ENCODE measurements around the gene ZFYVE21.

The ZFYVE21 gene

DNA sequence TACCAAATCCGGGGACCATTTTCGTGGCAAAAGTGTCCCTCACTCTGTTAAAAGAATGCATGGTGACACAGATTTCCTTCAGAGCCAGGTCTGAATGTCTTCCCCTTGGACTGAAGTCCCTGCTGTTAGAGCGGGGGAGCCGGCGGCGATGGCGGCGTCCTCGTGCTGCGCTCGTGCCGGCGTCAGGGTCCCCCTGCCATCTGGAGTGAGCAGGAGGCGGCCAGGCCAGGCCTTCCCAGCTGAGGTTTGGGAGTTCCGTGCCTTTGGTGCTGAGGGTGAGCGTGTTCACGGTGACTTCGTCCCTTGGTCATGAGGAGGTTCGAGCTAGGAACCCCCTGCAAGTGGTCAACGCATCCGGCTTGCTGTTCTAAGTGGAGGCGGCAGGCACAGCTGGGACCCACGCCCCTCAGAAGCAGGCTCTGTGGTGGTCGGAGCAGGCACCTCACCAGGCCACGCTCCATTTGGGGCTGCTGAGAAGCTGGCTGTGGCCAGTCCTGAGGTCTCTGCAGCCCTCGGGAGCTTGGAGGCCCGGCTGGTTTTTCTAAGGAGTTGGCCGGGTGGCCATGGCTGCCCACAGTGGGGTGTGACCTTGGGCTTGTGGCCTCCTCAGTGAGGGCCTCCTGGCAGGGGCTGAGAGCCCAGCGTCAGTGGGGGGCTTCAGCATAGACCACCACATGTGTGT lies 9.5 kb downstream of the ZFYVE21 start:
- no peak overlapping the region for H3K4me3 ChIP-seq (ENCODE audit: control insufficient read depth, low read depth, low read length)
- DNase-seq (ENCODE audit: low read depth): no peak
- TF ChIP-seq, protein P1, sequence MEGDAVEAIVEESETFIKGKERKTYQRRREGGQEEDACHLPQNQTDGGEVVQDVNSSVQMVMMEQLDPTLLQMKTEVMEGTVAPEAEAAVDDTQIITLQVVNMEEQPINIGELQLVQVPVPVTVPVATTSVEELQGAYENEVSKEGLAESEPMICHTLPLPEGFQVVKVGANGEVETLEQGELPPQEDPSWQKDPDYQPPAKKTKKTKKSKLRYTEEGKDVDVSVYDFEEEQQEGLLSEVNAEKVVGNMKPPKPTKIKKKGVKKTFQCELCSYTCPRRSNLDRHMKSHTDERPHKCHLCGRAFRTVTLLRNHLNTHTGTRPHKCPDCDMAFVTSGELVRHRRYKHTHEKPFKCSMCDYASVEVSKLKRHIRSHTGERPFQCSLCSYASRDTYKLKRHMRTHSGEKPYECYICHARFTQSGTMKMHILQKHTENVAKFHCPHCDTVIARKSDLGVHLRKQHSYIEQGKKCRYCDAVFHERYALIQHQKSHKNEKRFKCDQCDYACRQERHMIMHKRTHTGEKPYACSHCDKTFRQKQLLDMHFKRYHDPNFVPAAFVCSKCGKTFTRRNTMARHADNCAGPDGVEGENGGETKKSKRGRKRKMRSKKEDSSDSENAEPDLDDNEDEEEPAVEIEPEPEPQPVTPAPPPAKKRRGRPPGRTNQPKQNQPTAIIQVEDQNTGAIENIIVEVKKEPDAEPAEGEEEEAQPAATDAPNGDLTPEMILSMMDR (conservative IDR thresholded peaks at IDR 0.05; ENCODE audit: control insufficient read depth, insufficient read depth, low read depth, low read length): no peak

DNA sequence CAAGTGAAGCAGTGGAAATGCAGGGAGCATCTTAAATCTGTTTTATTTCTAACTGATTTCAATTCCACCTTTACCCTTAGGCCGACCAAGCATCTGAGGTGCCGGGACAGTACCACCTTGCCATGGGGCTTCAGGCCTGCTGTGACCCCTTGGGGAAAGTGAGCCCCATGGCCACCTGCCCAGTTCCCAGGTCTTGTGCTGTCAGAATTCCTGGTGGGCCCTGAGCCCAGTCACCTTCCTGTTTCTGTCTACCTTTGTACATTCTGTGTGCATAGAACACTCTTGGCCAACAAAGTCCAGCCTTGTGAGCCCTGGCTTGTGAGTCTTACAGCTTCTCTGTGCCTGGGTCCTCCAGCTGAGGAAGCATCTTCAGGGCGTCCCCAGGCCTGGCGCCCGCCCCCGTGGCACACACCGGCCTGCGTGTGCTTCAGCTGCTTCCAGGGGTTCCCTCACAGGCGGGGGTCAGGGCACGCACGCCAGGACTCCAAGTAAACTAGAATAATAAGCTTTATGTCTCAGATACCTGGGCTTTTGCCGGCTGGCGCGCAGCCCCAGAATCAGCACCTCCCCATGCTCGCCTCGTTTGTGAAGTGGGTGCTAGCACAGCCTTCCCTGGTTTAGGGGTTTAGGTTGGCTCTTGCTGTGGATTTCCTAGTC lies 10.3 kb downstream of the ZFYVE21 start:
- TF ChIP-seq, protein P1 (conservative IDR thresholded peaks at IDR 0.05; ENCODE audit: control insufficient read depth, insufficient read depth, low read depth, low read length): no peak
- no peak for DNase-seq (ENCODE audit: low read depth)
- H3K4me3 ChIP-seq (ENCODE audit: control insufficient read depth, low read depth, low read length): no peak overlapping the region

DNA sequence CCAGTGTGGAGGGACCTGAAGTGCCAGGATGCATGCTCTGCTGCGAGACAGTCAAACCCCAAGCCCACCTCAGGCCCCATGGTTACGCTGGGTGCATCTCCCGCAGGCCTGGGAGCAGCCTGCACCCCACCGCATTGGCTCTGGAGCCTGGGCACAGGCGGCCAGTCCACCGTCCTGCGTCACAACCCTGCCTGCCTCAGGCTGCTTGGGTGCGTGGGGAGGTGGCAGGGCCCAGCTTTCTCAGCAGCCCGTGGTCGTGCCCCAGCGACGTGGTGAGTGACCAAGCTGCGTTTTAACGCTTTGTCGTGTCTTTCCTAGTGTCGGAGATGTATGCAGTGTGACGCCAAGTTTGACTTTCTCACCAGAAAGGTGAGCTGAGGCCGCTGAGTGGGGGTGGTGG lies 10.9 kb downstream of the ZFYVE21 start:
- no peak for DNase-seq (ENCODE audit: low read depth)
- H3K4me3 ChIP-seq (ENCODE audit: control insufficient read depth, low read depth, low read length): no peak overlapping the region
- TF ChIP-seq, protein P1 (conservative IDR thresholded peaks at IDR 0.05; ENCODE audit: control insufficient read depth, insufficient read depth, low read depth, low read length): no peak

DNA sequence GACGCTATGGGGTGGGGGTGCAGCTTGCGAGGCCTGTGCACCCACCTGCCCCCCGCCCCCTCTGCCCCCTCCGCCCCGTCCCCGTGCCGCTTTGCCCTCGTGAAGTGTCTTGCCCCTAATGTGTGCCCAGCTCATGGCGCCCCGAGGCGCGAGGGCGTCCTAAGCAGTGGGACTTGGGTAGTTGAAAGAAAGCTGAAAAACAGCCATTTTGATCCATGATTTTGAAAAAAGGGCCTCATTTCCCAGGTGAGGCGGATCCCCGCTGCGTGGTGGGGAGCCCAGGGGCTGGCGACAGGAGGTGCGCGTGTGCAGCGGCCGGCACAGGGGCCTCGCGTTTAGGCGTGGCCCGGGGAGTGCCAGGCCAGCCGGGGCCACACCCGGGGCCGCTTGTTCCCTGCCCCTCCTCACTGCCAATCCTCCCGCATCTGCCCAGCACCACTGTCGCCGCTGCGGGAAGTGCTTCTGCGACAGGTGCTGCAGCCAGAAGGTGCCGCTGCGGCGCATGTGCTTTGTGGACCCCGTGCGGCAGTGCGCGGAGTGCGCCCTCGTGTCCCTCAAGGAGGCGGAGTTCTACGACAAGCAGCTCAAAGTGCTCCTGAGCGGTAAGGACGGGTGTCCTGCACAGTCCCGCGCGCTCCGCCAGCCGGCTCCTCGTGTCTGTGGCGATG lies 11.8 kb downstream of the ZFYVE21 start:
- H3K4me3 ChIP-seq (ENCODE audit: control insufficient read depth, low read depth, low read length): no peak overlapping the region
- DNase-seq (ENCODE audit: low read depth): no peak
- TF ChIP-seq, protein P1 (conservative IDR thresholded peaks at IDR 0.05; ENCODE audit: control insufficient read depth, insufficient read depth, low read depth, low read length): no peak

DNA sequence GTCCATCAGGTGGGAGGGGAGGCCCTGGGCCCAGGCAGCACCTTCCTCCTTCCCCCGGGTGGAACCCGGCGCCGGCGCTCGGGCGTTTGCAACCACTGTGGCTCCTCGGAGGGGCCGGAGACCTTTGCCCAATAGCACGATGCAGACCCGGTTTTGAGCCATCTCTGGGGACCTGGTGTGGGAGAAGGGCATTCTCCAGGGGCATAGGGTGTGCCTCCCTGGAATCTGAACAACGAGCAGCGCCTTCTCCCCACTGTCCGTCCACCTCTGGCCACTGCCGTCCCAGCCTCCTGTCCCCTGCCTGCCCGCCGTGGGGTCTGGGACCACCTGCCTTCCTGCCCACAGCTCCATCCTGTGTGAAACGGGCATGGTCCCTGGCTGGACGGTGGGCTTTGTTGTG lies 12.5 kb downstream of the ZFYVE21 start:
- DNase-seq (ENCODE audit: low read depth): no peak
- TF ChIP-seq, protein P1 (conservative IDR thresholded peaks at IDR 0.05; ENCODE audit: control insufficient read depth, insufficient read depth, low read depth, low read length): no peak
- no peak overlapping the region for H3K4me3 ChIP-seq (ENCODE audit: control insufficient read depth, low read depth, low read length)

DNA sequence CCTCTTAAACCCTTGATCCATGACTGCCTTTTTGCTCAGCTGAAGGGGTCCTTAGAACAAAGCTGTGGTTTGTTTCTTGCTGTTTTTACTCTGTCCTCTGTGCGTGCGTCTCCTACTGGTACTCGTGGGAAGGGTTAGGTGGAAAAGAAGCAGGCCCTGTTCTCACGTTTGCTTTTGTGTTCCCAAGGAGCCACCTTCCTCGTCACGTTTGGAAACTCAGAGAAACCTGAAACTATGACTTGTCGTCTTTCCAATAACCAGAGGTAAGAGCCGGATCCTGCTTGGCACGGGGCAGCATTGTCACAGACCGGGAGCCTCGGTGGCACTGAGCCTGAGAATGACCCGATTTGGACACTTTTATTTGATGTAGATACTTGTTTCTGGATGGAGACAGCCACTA lies 13.1 kb downstream of the ZFYVE21 start:
- TF ChIP-seq, protein P1 (conservative IDR thresholded peaks at IDR 0.05; ENCODE audit: control insufficient read depth, insufficient read depth, low read depth, low read length): no peak
- H3K4me3 ChIP-seq (ENCODE audit: control insufficient read depth, low read depth, low read length): no peak overlapping the region
- no peak for DNase-seq (ENCODE audit: low read depth)
